Breast epithelium (tissue), 4 donors: Measurements from ENCODE around the gene CFAP53. TPM values are rescaled to one million over a fixed set of nuclear protein-coding genes. Genes with fewer than 3 reads are reported as not detected.
"Not testable (repeated sequence)": the region's sequence is repeated elsewhere in the genome, so short reads cannot be mapped to it uniquely, and the experiment has no call there.

Source experiments
- DNase-seq, 2 donors: peaks; one replicate each; pipeline ENCODE4 v3.0.0-alpha.2; 2019; ENCODE audit warnings: low spot score in 2 of 2
- H3K27ac ChIP-seq, 2 donors: fragments of 200-600 bp; sonication (generic) in 1 of 2; one replicate each; pipeline ENCODE4 v1.5.1; 2016 to 2019; ENCODE audit warnings: mild to moderate bottlenecking in 1 of 2
- H3K27me3 ChIP-seq, 2 donors: fragments of 200-600 bp; sonication (generic) in 1 of 2; one replicate each; pipeline versions ENCODE4 v1.5.1 to v1.6.0; 2017 to 2019; ENCODE audit warnings: control low read depth in 1 of 2, mild to moderate bottlenecking in 1 of 2
- H3K36me3 ChIP-seq: fragments of 200-600 bp; one replicate; pipeline ENCODE4 v1.5.1; 2019
- H3K4me1 ChIP-seq, 2 donors: fragments of 200-600 bp; sonication (generic); one replicate each; pipeline ENCODE4 v1.5.1; 2016 to 2019; ENCODE audit warnings: control low read depth in 1 of 2
- H3K4me3 ChIP-seq, 3 donors: fragments of 200-600 bp; sonication (generic); 1 replicate in 2 of 3; 2 replicates in 1 of 3; pipeline ENCODE4 v1.5.1; 2016 to 2019; ENCODE audit warnings: mild to moderate bottlenecking in 3 of 3, moderate library complexity in 2 of 3
- H3K9me3 ChIP-seq, 2 donors: fragments of 200-600 bp; sonication (generic) in 1 of 2; one replicate each; pipeline ENCODE4 v1.5.1; 2016 to 2019; ENCODE audit warnings: control low read depth in 1 of 2
- CTCF ChIP-seq, 3 donors: fragments of 450-650 bp; IDR thresholded peaks; one replicate each; pipeline ENCODE4 v1.5.1; 2016 to 2017; ENCODE audit warnings: antibody characterized with exemption in 3 of 3, mild to moderate bottlenecking in 3 of 3, moderate library complexity in 3 of 3
- POLR2A ChIP-seq: fragments of 450-650 bp; IDR thresholded peaks from one replicate; pipeline ENCODE4 v1.6.1; 2016; ENCODE audit warnings: antibody characterized with exemption, mild to moderate bottlenecking, moderate library complexity
- POLR2AphosphoS5 ChIP-seq, 3 donors: sonication (generic); formaldehyde crosslinking; IDR thresholded peaks; one replicate each; pipeline ENCODE4 v1.6.1; 2017; ENCODE audit warnings: antibody characterized with exemption in 3 of 3
- intact Hi-C: fragments of 100-400 bp; cut with DNase I; formaldehyde crosslinking; loops from one replicate; pipeline ENCODE4 v1.15.1; 2023; ENCODE audit warnings: low total_unique reads
- total RNA-seq, 3 donors: library from RNA; depleted of rRNA; stranded (reverse); fragments of >200 nt; gene quantifications; one replicate each; pipeline ENCODE4 v1.1.0, GENCODE V29; 2016

The CFAP53 gene
- total RNA-seq, 3 donors from 2014 or later: 0.80 to 3.4 (median 1.6) TPM

- intact Hi-C loops: no loop called here
- DNase-seq: no peak
- Histone ChIP-seq H3K36me3 (no peaks in the 10 kb centered on the region), H3K27ac (no peak overlapping the region), H3K4me3 (no peak overlapping the region), H3K9me3 (no peaks in the 10 kb centered on the region), H3K4me1 (no peaks in the 10 kb centered on the region), H3K27me3 (no peaks in the 10 kb centered on the region)
- TF ChIP-seq POLR2A: no peak
- TF ChIP-seq POLR2AphosphoS5 (IDR thresholded peaks at IDR 0.05): no peak
- TF ChIP-seq CTCF (IDR thresholded peaks at IDR 0.05): no peak
Observed at GRCh38 chr18:50232419-50232818, 33.9 kb downstream of the CFAP53 start.

- Histone ChIP-seq H3K4me3 (no peak overlapping the region), H3K36me3 (no peaks in the 10 kb centered on the region), H3K4me1 (no peaks in the 10 kb centered on the region), H3K27me3 (no peaks in the 10 kb centered on the region), H3K9me3 (no peaks in the 10 kb centered on the region), H3K27ac (no peak overlapping the region)
- TF ChIP-seq POLR2A (no peak), CTCF (IDR thresholded peaks at IDR 0.05) (no peak), POLR2AphosphoS5 (IDR thresholded peaks at IDR 0.05) (no peak)
- DNase-seq: no peak
- intact Hi-C loops: no loop called here
Observed at GRCh38 chr18:50231621-50232020, 34.7 kb downstream of the CFAP53 start.

GRCh38 chr18:50220249-50220648 is 46.0 kb downstream of the CFAP53 start:
- H3K4me1 ChIP-seq, H3K27ac ChIP-seq, H3K27me3 ChIP-seq, H3K36me3 ChIP-seq, H3K4me3 ChIP-seq, DNase-seq, intact Hi-C loops: not testable (repeated sequence)
- peaks cover 5 to 11% of the 10 kb centered on the region in 2 donors for H3K9me3 ChIP-seq

GRCh38 chr18:50218432-50219197 is 47.7 kb downstream of the CFAP53 start:
- H3K27ac ChIP-seq: no peak overlapping the region
- TF ChIP-seq POLR2AphosphoS5 (IDR thresholded peaks at IDR 0.05) (no peak), POLR2A (no peak), CTCF (IDR thresholded peaks at IDR 0.05) (peak in 1 of 3 donors; percentile 9)
- no peak for DNase-seq
- H3K36me3 ChIP-seq: no peaks in the 10 kb centered on the region
- H3K4me1 ChIP-seq: no peaks in the 10 kb centered on the region
- no peak overlapping the region for H3K4me3 ChIP-seq
- H3K9me3 ChIP-seq: peaks cover 5 to 11% of the 10 kb centered on the region in 2 donors
- H3K27me3 ChIP-seq: no peaks in the 10 kb centered on the region
- intact Hi-C loops: no loop called here

GRCh38 chr18:50209311-50209710 is 57.0 kb downstream of the CFAP53 start:
- TF ChIP-seq POLR2A: no peak
- no peak for TF ChIP-seq CTCF (IDR thresholded peaks at IDR 0.05)
- TF ChIP-seq POLR2AphosphoS5 (IDR thresholded peaks at IDR 0.05): no peak
- H3K36me3 ChIP-seq: no peaks in the 10 kb centered on the region
- no peaks in the 10 kb centered on the region for H3K27me3 ChIP-seq
- no peak overlapping the region for H3K4me3 ChIP-seq
- no peak for DNase-seq
- no peak overlapping the region for H3K27ac ChIP-seq
- H3K4me1 ChIP-seq: no peaks in the 10 kb centered on the region
- no peaks in the 10 kb centered on the region for H3K9me3 ChIP-seq
- intact Hi-C loops: no loop called here
